ENCODE measurements around the gene MAEA. TPM values are rescaled to one million over a fixed set of nuclear protein-coding genes. Genes with fewer than 3 reads are reported as not detected.

Gene MAEA
- total RNA-seq, 1 donor from 2014 or later, result 68.2 TPM

DNA sequence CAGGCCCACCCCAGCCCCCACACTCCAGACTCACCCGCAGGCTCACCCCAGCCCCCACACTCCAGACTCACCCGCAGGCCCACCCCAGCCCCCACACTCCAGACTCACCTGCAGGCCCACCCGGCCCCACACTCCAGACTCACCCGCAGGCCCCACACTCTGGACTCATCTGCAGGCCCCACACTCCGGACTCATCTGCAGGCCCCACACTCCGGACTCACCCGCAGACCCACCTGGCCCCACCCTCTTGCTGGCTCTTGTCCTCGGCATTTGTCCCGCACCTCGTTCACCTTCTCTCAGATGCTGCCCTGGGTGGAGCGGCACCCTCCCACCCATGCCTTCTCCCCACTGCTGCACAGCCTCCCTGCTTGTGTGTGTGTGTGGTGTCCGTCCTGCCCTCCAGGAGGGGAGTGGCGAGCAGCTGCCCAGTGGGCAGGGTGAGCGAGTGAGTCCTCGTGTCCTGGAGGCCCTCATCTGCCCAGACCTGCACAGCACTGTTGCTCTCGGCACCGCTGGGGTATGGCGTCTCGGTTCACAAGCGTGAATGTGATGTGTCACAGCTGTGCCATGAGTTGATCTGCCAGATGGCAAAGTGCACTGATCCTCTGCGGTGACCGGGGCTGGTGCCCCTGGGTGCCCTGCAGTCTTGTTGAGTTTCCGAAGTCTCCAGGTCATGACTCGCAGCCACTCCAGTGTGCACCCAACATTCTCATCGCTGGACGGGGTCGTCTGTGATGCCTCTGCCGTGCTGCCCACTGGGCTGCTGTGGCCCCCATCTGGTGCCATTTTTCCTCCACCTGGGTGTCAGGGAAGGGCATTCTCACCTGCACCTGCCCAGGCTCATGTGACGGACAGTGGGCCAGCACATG is 27.7 kb downstream of the MAEA start:
- H3K36me3 Mint-ChIP-seq (ENCODE audit: low read depth, unreplicated experiment), result peaks cover 50% of the 10 kb centered on the region
- no peak for TF ChIP-seq CTCF (IDR thresholded peaks at IDR 0.05; ENCODE audit: unreplicated experiment)

GRCh38 chr4:1318046-1318375 is 28.3 kb downstream of the MAEA start:
- TF ChIP-seq CTCF (IDR thresholded peaks at IDR 0.05; ENCODE audit: unreplicated experiment), result no peak
- peak overlapping the region; percentile 85 for H3K4me3 Mint-ChIP-seq (ENCODE audit: unreplicated experiment)
- H3K9me3 Mint-ChIP-seq (ENCODE audit: unreplicated experiment), result no peaks in the 10 kb centered on the region
- peaks cover 44% of the 10 kb centered on the region for H3K36me3 Mint-ChIP-seq (ENCODE audit: low read depth, unreplicated experiment)
- no peak for DNase-seq (ENCODE audit: low spot score)
- H3K27ac Mint-ChIP-seq (ENCODE audit: unreplicated experiment), result peak overlapping the region; percentile 87
- H3K27me3 Mint-ChIP-seq (ENCODE audit: unreplicated experiment), result peaks cover 5% of the 10 kb centered on the region
- H3K4me1 Mint-ChIP-seq (ENCODE audit: unreplicated experiment), result peaks cover 18% of the 10 kb centered on the region

More for the DNA sequence above, 27.7 kb downstream of the MAEA start:
- peaks cover 18% of the 10 kb centered on the region for H3K4me1 Mint-ChIP-seq (ENCODE audit: unreplicated experiment)
- H3K9me3 Mint-ChIP-seq (ENCODE audit: unreplicated experiment), result no peaks in the 10 kb centered on the region
- peaks cover 5% of the 10 kb centered on the region for H3K27me3 Mint-ChIP-seq (ENCODE audit: unreplicated experiment)
- no peak for DNase-seq (ENCODE audit: low spot score)
- no peak overlapping the region for H3K4me3 Mint-ChIP-seq (ENCODE audit: unreplicated experiment)
- H3K27ac Mint-ChIP-seq (ENCODE audit: unreplicated experiment), result no peak overlapping the region

DNA sequence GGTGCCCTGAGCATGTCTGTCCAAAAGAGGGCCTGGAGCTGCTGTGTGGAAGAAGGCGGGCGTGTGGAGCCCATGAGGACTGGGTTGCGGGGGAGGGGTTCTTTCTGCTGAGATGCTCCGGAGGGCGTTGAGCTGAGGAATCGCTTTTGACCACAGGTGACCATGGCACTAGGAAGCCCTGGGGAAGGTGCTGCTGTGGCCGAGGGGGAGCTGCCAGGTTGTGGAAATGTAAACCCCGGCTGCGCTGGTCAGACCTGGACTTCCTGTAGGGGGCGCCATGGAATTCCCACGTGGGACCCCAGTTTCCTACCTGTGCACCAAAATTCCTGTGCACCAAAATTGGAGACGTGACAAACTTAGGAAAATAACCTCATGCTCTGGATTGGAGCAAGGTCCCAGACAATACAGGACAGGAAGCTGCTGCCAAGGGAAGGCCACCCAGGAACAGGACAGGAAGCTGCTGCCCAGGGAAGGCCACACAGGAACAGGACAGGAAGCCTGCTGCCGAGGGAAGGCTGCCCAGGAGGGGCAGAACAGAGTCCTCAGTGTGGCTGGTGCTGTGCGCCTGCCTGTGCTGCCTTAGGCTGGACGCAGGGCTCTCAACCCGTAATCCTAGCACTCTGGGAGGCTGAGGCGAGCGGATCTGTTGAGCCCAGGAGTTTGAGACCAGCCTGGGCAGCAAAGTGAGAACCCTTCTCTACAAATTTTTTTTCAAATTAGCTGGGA is 29.0 kb downstream of the MAEA start:
- peak; percentile 22 for DNase-seq (ENCODE audit: low spot score)
- Mint-ChIP-seq H3K4me3 (ENCODE audit: unreplicated experiment) (peak overlapping the region; percentile 85), H3K27me3 (ENCODE audit: unreplicated experiment) (peaks cover 5% of the 10 kb centered on the region), H3K4me1 (ENCODE audit: unreplicated experiment) (peaks cover 18% of the 10 kb centered on the region), H3K9me3 (ENCODE audit: unreplicated experiment) (no peaks in the 10 kb centered on the region), H3K27ac (ENCODE audit: unreplicated experiment) (peak overlapping the region; percentile 87), H3K36me3 (ENCODE audit: low read depth, unreplicated experiment) (peaks cover 38% of the 10 kb centered on the region)
- peak; percentile 47 for TF ChIP-seq CTCF (IDR thresholded peaks at IDR 0.05; ENCODE audit: unreplicated experiment)

- no peaks in the 10 kb centered on the region for H3K9me3 Mint-ChIP-seq (ENCODE audit: unreplicated experiment)
- peaks cover 27% of the 10 kb centered on the region for H3K36me3 Mint-ChIP-seq (ENCODE audit: low read depth, unreplicated experiment)
- H3K27ac Mint-ChIP-seq (ENCODE audit: unreplicated experiment), result peak overlapping the region; percentile 3
- no peak for DNase-seq (ENCODE audit: low spot score)
- TF ChIP-seq CTCF (IDR thresholded peaks at IDR 0.05; ENCODE audit: unreplicated experiment), result no peak
- H3K4me3 Mint-ChIP-seq (ENCODE audit: unreplicated experiment), result peak overlapping the region; percentile 72
- H3K27me3 Mint-ChIP-seq (ENCODE audit: unreplicated experiment), result peaks cover 4% of the 10 kb centered on the region
- peaks cover 18% of the 10 kb centered on the region for H3K4me1 Mint-ChIP-seq (ENCODE audit: unreplicated experiment)
Observed at GRCh38 chr4:1321486-1321885, 31.8 kb downstream of the MAEA start.
